Hypothalamus (tissue), 51 donors: Measurements from ENCODE around the gene PLP2.

Experiments
- DNase-seq, 51 donors: peaks; one replicate each; lab custom pipeline; 2025; lab: John Stamatoyannopoulos, UW

PLP2 gene

DNA sequence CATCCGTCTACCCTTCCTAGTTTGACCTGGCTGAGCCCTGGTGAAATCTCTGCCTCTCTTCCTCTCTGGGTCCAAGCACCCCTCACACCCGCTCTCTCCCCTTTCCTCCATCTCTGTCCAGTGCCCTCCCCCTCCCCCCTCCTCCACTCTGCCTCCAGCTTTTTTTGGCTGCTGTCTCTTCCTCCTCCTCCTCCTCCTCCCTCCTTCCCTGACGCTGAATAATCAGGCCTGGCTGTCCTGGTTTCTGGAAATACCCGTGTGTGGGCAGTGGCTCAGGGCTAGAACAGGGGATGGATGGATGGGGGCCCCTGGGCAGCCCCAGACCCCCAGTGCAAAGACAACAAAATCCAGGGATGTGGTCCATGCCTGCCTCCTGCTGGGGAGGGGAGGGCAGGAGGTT, 33.0 kb downstream of the PLP2 start:
- DNase-seq: no peak

DNA sequence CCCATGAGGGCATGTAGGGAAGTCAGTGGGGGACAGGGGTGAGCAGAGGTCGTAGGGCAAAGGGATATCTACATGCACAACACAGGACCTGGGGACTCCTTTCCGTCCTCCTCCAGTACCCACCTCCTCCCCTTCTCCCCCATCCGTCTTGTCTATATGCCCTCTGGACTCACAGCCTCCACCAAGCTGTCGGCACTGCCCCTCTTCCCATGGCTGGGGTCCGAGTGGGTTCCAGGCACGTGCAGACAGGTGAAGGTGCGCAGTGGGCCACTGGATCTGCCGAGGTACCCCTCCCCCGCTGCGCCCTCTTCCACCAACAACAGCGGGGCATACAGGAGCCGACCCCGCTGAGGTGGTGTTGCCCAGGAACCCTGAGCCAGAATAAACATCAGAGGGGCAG, 33.7 kb downstream of the PLP2 start:
- DNase-seq: no peak

DNA sequence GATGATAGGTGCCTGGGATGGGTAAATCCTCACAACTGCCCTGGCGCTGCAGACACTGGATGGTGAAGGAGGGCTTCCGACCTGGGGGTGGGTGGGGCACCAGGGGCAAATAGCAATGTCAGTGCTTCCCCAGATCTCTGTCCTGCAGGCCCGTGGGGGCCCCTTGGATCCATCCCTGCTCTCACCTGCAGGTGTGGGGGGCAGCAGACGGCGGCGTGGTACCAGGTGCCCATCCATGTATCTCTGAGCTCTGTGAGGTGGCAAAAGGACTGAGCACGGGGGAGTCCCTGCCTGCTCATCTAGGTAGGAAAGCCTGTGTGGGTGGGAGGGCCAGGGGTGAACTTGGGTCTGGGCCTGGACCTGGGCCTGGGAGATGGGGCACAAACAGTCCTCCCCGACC, 34.8 kb downstream of the PLP2 start:
- DNase-seq: no peak

DNA sequence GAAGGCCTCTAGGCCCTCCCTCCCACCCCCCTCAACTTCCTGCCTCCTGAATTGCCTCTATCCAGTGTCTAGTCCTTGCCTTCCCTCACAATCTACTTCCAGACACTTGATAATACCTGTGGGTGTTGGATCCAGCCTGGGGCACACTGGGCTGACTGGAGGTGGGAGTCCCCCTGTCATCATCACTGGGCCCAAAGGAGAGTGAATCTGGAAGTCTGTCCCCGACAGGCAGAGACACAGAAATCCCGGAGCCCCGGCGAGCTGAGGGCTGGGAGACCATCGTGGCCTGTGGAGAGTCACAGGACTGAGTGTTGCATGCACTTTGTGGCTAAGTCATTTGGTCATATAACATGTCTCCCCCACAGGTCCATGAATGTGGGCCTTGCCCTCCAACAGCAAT, 36.7 kb downstream of the PLP2 start:
- DNase-seq: no peak

DNA sequence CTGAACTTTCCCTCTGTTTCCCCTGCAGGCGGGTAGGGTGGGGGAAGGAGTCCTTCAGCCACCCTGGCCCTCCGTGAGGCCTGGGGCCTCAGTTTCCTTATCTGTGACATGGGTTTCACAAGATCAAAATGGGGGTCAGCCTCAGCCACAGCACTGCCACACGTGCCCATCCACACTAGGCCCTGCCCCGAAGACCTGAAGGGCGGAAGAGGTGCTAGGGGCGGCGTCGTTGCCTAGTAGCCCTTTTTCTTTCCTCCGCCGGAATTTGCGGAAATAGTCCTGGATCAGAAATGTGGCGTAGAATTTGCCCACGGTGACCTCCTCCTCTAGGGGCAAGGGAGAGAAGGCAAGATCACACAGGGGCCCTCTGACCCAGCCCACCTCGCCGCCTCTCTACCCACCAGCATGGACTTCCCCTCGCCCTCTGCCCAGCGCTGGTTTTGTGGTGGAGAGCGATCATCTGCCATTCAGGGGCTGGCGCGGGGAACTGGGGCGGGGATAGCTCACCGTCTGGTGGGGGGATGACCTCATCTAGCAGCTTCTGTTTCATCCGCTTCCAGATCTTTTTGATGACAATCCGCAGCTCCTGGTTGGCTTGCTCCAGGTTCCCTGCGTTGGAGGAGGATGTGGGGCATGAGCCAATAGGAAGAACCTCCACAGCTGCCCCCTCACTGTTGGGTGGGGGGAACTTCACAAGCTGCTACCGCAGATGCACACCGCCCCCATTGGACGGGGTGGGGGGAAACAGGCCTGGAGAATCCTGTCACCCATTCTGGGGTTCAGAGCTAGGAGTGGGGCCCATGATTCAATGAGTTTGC, 37.9 kb downstream of the PLP2 start:
- peak in 6 of 51 donors; percentile 0 to 52 (median 14) for DNase-seq

DNA sequence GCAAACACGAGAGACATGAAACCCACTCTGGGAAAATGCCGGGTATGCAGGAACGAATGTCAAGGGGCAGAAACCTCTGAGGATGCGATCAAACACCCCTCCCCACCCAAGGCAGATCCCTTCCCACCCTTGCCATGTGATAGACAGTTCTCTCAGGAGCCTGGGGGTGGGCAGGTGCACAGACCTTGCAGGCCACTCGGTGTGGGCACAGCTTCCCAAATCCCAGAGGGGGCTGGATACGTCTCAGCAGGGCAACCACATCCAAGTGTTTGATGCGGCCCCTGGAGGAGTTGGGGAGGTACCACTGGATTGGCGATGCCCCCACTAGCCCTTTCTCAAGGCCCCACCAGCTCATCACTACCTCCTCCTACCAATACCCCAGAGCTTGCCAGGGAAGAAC, 38.7 kb downstream of the PLP2 start:
- DNase-seq: no peak

DNA sequence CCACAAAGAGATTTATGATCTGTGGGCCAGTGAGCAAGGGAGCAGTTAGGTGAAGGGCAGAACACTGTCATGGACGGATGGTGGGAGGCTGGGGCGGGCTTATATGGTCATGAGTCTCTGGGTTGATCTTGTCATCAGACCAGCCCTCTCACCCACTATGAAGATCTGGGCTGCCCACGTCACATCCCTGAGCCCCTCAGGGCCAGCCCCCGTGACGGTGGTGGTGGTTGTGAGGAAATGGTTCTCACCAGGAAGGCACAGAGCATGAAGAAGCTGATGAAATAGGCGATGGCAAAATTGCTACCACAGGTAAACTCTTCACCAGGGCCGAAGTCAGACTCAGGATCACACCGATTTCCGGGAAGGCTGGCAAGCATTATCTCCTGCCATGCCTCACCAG, 39.4 kb downstream of the PLP2 start:
- DNase-seq: no peak

DNA sequence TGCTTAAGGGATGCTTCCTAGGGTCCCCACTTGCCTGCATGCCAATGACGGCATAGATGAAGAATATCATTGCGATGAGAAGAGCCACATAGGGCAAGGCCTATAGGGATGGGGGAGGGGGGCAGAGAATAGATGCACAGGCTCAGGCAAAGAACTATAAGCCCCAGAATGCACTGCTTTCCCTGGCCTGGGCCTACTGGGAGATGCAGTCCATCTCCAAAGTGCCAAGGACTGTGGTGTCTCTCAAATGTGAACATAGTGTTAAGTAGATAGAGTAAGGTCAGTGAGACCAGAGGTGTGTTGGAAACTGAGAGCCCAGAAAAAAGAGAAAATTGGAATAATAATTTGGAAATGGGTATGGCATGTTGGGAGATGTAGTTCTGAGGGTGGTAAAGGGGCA, 40.5 kb downstream of the PLP2 start:
- no peak for DNase-seq

DNA sequence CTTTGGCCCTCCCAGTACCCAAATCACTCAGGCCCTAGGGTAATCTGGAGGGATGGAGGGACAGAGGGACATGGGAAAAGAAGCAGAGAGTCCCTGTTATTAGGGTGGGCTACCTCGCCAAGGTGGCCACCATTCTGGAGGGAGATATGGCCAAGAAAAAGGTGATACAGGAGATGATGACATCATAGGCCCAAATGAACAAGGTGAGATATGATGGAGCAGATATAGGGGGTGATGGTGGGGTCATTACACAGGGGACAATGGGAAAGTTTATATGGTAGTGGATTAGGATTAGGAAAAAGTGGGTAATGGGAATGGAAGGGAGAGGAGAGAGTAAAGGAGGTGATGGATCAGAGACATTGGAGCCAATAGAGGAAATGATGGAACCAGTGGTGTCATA, 41.2 kb downstream of the PLP2 start:
- no peak for DNase-seq

DNA sequence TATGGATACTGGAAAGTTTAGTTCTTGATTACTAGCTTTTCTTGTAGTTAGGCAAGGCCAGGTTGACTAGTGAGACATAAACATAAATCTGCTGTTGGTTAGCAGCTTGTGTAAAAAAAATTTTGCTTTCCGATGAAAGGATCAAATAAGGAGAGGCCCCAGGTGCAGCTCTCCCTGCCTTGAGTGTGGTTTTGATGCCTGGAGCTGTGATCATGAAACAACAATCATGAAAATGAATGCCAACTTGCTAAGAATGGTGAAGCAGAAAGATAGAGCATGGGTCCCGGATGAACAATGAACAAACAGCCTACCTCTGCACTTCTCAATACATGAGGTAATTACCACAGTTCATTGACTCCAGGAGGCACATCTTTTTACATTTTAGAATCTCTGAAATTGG, 42.7 kb downstream of the PLP2 start:
- no peak for DNase-seq

DNA sequence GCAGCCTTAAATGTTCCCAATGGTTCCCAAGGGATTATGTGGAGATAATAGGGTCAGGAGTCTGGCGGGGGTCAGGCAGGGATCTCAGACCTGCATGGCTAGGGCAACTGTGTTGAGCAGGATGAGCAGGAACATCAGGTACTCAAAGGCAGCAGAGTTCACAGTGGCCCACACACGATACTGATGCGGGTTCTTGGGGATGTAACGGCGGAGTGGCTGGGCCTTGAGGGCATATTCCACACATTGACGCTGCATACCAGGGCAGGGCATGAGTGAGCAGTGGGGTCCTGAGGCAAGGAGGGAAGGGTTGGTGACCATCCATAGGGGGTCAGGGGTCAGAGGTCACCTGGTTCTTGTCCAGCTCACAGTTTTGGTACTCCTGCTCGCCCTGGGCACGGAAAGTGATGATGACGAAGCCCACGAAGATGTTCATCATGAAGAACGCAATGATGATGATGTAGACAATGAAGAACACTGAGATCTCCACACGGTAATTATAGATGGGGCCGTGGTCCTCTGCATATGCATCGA, 43.4 kb downstream of the PLP2 start:
- no peak for DNase-seq

DNA sequence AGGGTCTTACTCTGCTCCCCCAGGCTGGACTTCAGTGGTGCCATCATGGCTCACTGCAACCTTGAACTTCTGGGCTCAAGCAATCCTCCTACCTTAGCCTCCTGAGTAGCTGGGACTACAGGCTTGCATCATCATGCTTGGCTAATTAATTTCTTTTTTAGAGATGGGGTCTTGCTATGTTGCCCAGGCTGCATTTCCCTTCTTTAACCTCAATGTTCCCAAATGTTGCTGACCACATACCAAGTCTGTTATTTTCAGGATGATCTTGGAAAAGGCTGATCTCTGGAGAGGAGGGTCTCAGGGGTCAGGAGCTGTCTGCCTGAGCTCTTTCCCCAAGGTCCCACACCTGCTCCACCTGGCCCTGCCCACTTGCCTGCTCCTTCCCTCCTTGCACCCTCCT, 48.4 kb downstream of the PLP2 start:
- no peak for DNase-seq

DNA sequence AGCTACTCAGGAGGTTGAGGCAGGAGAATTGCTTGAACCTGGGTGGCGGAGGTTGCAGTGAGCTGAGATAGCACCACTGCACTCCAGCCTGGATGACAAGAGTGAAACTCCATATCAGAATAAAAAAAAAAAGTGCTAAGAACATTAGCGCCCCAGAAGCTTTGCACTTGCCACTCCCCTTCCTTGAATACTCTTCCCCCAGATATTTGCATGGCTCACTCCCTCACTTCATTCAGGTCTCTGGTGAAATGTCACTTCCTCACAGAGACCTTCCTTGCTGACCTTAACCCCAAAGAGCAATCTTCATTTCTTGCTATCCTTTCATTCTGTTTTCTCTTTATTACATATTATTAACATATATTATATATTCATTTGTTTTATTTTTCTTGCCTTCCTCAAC, 50.2 kb downstream of the PLP2 start:
- DNase-seq: no peak
